Liver (tissue), 3 donors: Measurements from ENCODE around the gene ZRANB1.

ENCODE experiments used
- CTCF ChIP-seq: fragments of 150-350 bp; IDR thresholded peaks from 2 replicates; pipeline ENCODE4 v1.5.1; 2017; ENCODE audit warnings: improper control_type of control experiment, low read depth, low read length; ENCODE audit not compliant: missing input control
- EGR1 ChIP-seq, 2 donors: IDR thresholded peaks; 2 replicates each; pipeline ENCODE4 v1.6.1; 2016 to 2018; ENCODE audit warnings: antibody characterized with exemption in 2 of 2, low read depth in 2 of 2
- FOXA1 ChIP-seq: IDR thresholded peaks from 2 replicates; pipeline ENCODE4 v1.6.1; 2016; ENCODE audit warnings: antibody characterized with exemption
- GABPA ChIP-seq, 2 donors: IDR thresholded peaks in 1 of 2; conservative IDR thresholded peaks in 1 of 2; 2 replicates each; pipeline ENCODE4 v1.6.1; 2016; ENCODE audit warnings: antibody characterized with exemption in 2 of 2, mild to moderate bottlenecking in 1 of 2, moderate library complexity in 1 of 2
- JUND ChIP-seq, 2 donors: IDR thresholded peaks; 2 replicates each; pipeline ENCODE4 v1.6.1; 2016; ENCODE audit warnings: antibody characterized with exemption in 2 of 2
- NR2F2 ChIP-seq: IDR thresholded peaks from 2 replicates; pipeline ENCODE4 v1.6.1; 2016; ENCODE audit warnings: antibody characterized with exemption
- REST ChIP-seq: IDR thresholded peaks from 2 replicates; pipeline ENCODE4 v1.6.1; 2016; ENCODE audit warnings: antibody characterized with exemption, mild to moderate bottlenecking
- SP1 ChIP-seq: IDR thresholded peaks from 2 replicates; pipeline ENCODE4 v1.6.1; 2018; ENCODE audit warnings: antibody characterized with exemption, mild to moderate bottlenecking
- TAF1 ChIP-seq: conservative IDR thresholded peaks from 2 replicates; pipeline ENCODE4 v1.6.1; 2016; ENCODE audit warnings: antibody characterized with exemption, mild to moderate bottlenecking
- ZBTB33 ChIP-seq: IDR thresholded peaks from 2 replicates; pipeline ENCODE4 v1.6.1; 2016; ENCODE audit warnings: antibody characterized with exemption
- TF ChIP-seq, protein P1 (sequence below): IDR thresholded peaks from 2 replicates; pipeline ENCODE4 v1.6.1; 2016; ENCODE audit warnings: antibody characterized with exemption
- donor health status: healthy.
- donor health status: healthy.

- TF ChIP-seq CTCF (no peak), GABPA (IDR thresholded peaks at IDR 0.05 in 1 of 2, conservative IDR thresholded peaks at IDR 0.05 in 1 of 2) (no peak), NR2F2 (no peak), TAF1 (no peak), FOXA1 (no peak), REST (no peak), JUND (IDR thresholded peaks at IDR 0.05) (no peak), SP1 (no peak), ZBTB33 (no peak), EGR1 (IDR thresholded peaks at IDR 0.05; ENCODE audit: low read depth in 2 of 2) (no peak)
- TF ChIP-seq, protein P1, sequence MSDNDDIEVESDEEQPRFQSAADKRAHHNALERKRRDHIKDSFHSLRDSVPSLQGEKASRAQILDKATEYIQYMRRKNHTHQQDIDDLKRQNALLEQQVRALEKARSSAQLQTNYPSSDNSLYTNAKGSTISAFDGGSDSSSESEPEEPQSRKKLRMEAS: no peak
These were observed 60.7 kb downstream of the ZRANB1 start for GRCh38 chr10:125002423-125003145.
